GM18873 (cell line): Measurements from ENCODE around the gene NAXE.

ENCODE experiments used
- ATAC-seq: cut with Tn5 transposase; IDR thresholded peaks from one replicate; pipeline ENCODE4 v1.9.1; 2021; ENCODE audit warnings: mild to moderate bottlenecking, moderate library complexity, moderate number of reproducible peaks; ENCODE audit not compliant: unreplicated experiment, low FRiP score

Gene NAXE

DNA sequence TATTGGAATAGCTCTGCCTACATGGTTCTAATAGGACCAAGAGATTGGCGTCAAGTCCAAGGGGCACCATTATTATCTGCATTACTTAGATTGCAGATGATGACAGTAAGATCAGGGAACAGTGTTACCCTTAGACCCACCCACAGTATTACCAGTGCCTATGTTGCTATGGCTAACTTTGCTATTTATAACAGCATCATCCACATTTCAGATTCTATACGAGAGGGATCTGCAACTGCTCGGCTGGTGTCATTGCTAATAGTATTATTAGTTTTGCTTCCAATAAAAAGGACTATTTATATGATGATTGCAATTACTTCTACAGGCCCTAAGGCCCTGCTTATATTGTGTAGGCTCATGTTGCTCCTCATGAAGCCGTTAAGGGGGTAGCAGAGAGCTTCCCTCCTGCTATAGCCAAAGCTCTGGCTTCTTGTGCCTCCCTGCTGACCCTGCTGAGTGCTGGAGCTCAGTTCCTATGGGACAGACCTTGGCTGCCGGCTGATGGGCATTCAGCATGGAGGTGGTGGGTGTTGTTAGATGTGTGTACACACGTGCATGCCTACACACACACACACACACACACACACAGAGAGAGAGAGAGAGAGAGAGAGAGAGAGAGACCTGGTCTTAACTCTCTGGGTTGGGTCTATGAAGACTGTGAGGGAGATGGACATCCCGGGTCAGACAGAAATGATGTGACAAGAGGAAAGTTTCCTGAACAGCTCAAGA, 51.6 kb downstream of the NAXE start:
- ATAC-seq = no peak

- no peak for ATAC-seq
These were observed 52.2 kb downstream of the NAXE start for GRCh38 chr1:156643778-156644092.
